K562 (cell line): ENCODE results near the gene CEP126. TPM values are rescaled to one million over a fixed set of nuclear protein-coding genes. Genes with fewer than 3 reads are reported as not detected.

Experiments used
- CHD7 ChIP-seq: fragments of 200-600 bp; sonication (generic); IDR thresholded peaks from one replicate; pipeline ENCODE4 v1.6.1; 2012; ENCODE audit warnings: mild to moderate bottlenecking, low read depth, low read length, inconsistent platforms
- FOXP4 ChIP-seq: sonication (generic); formaldehyde crosslinking; IDR thresholded peaks from 2 replicates; pipeline ENCODE4 v1.8.0; 2022; ENCODE audit warnings: mild to moderate bottlenecking, missing genetic modification reagents, borderline replicate concordance
- polyA plus RNA-seq, 8 experiments: library from polyadenylated mRNA; depleted of rRNA in 4 of 8; stranded (reverse) in 5 of 8; unstranded in 3 of 8; fragments of >200 nt; fragmentation: Nextera tagmentation in 2 of 8; fragmentation: Illumina TruSeq in 1 of 8; extraction: Ambion mirVana in 2 of 8; extraction: Trizol in 1 of 8; gene quantifications; 2 replicates each; pipeline versions ENCODE4 v1.2.1 to v1.2.3, GENCODE V29; 2011 to 2014; ENCODE audit warnings: inconsistent platforms in 1 of 8, missing spikeins in 1 of 8
- total RNA-seq, 7 experiments: library from RNA; depleted of rRNA in 6 of 7; stranded (reverse); fragments of >200 nt in 6 of 7; fragmentation: Illumina TruSeq in 2 of 7; extraction: Trizol in 2 of 7; gene quantifications; 2 replicates each; pipeline versions ENCODE4 v1.2.1 to v1.2.3, GENCODE V29; 2011 to 2021; ENCODE audit warnings: low replicate concordance in 1 of 7

The CEP126 gene
- total and polyA plus RNA-seq, 9 of the 15 experiments (the other 6 are each of a cell fraction or from before 2014, with no cell fraction given): 0.01 to 0.11 (median 0.07) TPM; not detected in 3

- TF ChIP-seq FOXP4 (CRISPR knock-in tag) (no peak), CHD7 (no peak)
- TF ChIP-seq, all 486 proteins: peak for 0
Observed at GRCh38 chr11:101955701-101956100, 40.9 kb downstream of the CEP126 start (continued).
